Measurements from ENCODE around the gene ANGPTL8.

- no peak for TF ChIP-seq CTCF (IDR thresholded peaks at IDR 0.05; ENCODE audit: low read depth, low read length, poor library complexity, severe bottlenecking)
- TF ChIP-seq EZH2phosphoT487 (IDR thresholded peaks at IDR 0.05; ENCODE audit: borderline replicate concordance, low read length): no peak
Observed at GRCh38 chr19:11205939-11206570, 33.4 kb upstream of the ANGPTL8 start.
